Panc1 (cell line): Measurements from ENCODE around the gene ELL2. TPM values are rescaled to one million over a fixed set of nuclear protein-coding genes. Genes with fewer than 3 reads are reported as not detected.
"Not testable (repeated sequence)": the region's sequence is repeated elsewhere in the genome, so short reads cannot be mapped to it uniquely, and the experiment has no call there.

ENCODE experiments used
- ATAC-seq: fragments of 200-7000 bp; cut with Tn5 transposase; 2 replicates; pipeline ENCODE4 v1.9.1; 2020; ENCODE audit warnings: mild to moderate bottlenecking, moderate library complexity
- BruUV-seq: library from RNA; stranded (reverse); fragments of 400-500 nt; replicated peaks from 2 replicates; lab custom pipeline; 2021; lab: Mats Ljungman, UMichigan
- CTCF ChIA-PET: fragments of 300-600 bp; sonication (Branson Sonifier 250); formaldehyde crosslinking; loops from one replicate; lab custom pipeline; 2022; ENCODE audit warnings: antibody characterized with exemption; lab: Charles Lee
- POLR2A ChIA-PET: fragments of 300-600 bp; sonication (Branson Sonifier 250); formaldehyde crosslinking; loops from one replicate; lab custom pipeline; 2022; ENCODE audit warnings: antibody characterized with exemption; lab: Charles Lee
- DNase-seq: peaks from one replicate; pipeline ENCODE4 v3.0.0-alpha.2; 2010; ENCODE audit warnings: low read depth, low spot score
- H3K27ac ChIP-seq: 2 replicates; pipeline ENCODE4 v1.5.1; 2011; ENCODE audit warnings: mild to moderate bottlenecking, low read length, inconsistent platforms
- H3K27me3 ChIP-seq: fragments of 200-500 bp; sonication (Bioruptor generic); 2 replicates; pipeline ENCODE4 v1.6.0; 2014; ENCODE audit warnings: low read length, inconsistent platforms; ENCODE audit not compliant: control insufficient read depth, insufficient read depth
- H3K36me3 ChIP-seq: fragments of 200-500 bp; sonication (Bioruptor generic); 2 replicates; pipeline ENCODE4 v1.5.1; 2014; ENCODE audit warnings: inconsistent platforms, mild to moderate bottlenecking, low read length, moderate library complexity; ENCODE audit not compliant: control insufficient read depth, insufficient read depth
- H3K4me1 ChIP-seq: 2 replicates; pipeline ENCODE4 v1.5.1; 2011; ENCODE audit warnings: inconsistent platforms, mild to moderate bottlenecking, low read length, moderate library complexity; ENCODE audit not compliant: control insufficient read depth, insufficient read depth
- H3K4me3 ChIP-seq, 2 experiments: 2 replicates each; pipeline ENCODE4 v1.5.1; 2011 to 2012; ENCODE audit warnings: low read depth in 2 of 2, low read length in 2 of 2, mild to moderate bottlenecking in 2 of 2, inconsistent platforms in 1 of 2, moderate library complexity in 1 of 2
- H3K9me3 ChIP-seq: fragments of 200-500 bp; sonication (Bioruptor generic); 2 replicates; pipeline ENCODE4 v1.5.1; 2014; ENCODE audit warnings: low read depth, mild to moderate bottlenecking, inconsistent platforms, low read length, moderate library complexity; ENCODE audit not compliant: control insufficient read depth, insufficient read depth
- POLR2AphosphoS5 ChIP-seq: IDR thresholded peaks from 2 replicates; pipeline ENCODE4 v1.6.1; 2012; ENCODE audit warnings: mild to moderate bottlenecking, low read depth, low read length, moderate library complexity
- SIN3A ChIP-seq: IDR thresholded peaks from 2 replicates; pipeline ENCODE4 v1.6.1; 2012; ENCODE audit warnings: low read depth, mild to moderate bottlenecking, low read length, moderate library complexity, borderline replicate concordance; ENCODE audit not compliant: insufficient read depth
- TCF7L2 ChIP-seq: IDR thresholded peaks from 2 replicates; pipeline ENCODE4 v1.6.1; 2011; ENCODE audit warnings: mild to moderate bottlenecking, low read depth, low read length, inconsistent platforms
- in situ Hi-C: cut with HindIII; loops from 2 replicates; pipeline ENCODE4 v1.10.0; 2016; ENCODE audit warnings: low sequenced_read_pairs, low pct_unique_long_range_greater_than_20kb
- intact Hi-C: fragments of 100-400 bp; cut with micrococcal nuclease; formaldehyde crosslinking; loops from one replicate; pipeline ENCODE4 v1.10.0; 2022; ENCODE audit not compliant: unreplicated experiment
- total RNA-seq: library from RNA; stranded (reverse); gene quantifications from one replicate; pipeline ENCODE4 v1.2.1, GENCODE V29; 2021; ENCODE audit not compliant: unreplicated experiment
- TF ChIP-seq, protein P1 (sequence below), 2 experiments: IDR thresholded peaks; 2 replicates each; pipeline ENCODE4 v1.6.1; 2011 to 2012; ENCODE audit warnings: low read depth in 2 of 2, control low read depth in 1 of 2, low read length in 1 of 2, mild to moderate bottlenecking in 1 of 2, moderate library complexity in 1 of 2; ENCODE audit not compliant: insufficient read depth in 1 of 2
- TF ChIP-seq, protein P2 (sequence below): fragments of 450-650 bp; IDR thresholded peaks from 2 replicates; pipeline ENCODE4 v1.5.1; 2017; ENCODE audit warnings: mild to moderate bottlenecking

Gene ELL2
- total RNA-seq, 1 experiment from 2014 or later: 68.5 TPM

DNA sequence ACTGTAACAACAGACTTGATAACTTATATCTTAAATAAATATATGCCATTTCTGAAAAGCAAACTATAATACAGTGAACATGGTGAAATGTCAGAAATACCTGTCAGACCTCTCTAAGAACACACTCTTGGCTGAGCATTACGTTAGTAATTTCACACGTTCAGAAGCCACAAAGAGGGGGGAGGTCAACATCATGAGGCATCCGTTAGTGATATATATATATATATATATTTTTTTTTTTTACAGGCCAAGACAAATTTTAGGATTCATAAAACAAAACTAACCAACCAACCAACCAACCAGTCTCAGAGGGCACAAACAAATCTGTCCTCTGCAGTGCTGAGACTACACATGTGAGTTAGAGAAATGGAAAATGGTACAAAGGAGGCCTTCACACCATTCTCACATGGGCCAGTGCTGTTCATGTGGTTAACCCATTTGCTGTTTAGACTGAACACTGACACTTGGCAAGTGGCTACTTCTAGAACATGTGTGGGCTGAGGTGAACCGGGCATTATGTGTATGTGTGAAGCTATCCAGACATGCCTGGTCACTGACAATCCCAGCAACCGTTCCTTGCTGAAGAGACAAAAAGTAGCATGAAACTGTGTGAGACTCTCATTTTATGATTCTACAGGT lies 54.5 kb downstream of the ELL2 start:
- Histone ChIP-seq H3K9me3 (no peaks in the 10 kb centered on the region), H3K36me3 (peaks cover 2% of the 10 kb centered on the region; the same call in 1 of the 2 replicates), H3K27me3 (no peaks in the 10 kb centered on the region), H3K27ac (no peak overlapping the region), H3K4me1 (peaks cover 8% of the 10 kb centered on the region), H3K4me3 (no peak overlapping the region)
- ATAC-seq (no peak), DNase-seq (no peak)
- POLR2A ChIA-PET: no interaction called here
- no peak for TF ChIP-seq POLR2AphosphoS5
- TF ChIP-seq SIN3A: no peak
- TF ChIP-seq, protein P1, sequence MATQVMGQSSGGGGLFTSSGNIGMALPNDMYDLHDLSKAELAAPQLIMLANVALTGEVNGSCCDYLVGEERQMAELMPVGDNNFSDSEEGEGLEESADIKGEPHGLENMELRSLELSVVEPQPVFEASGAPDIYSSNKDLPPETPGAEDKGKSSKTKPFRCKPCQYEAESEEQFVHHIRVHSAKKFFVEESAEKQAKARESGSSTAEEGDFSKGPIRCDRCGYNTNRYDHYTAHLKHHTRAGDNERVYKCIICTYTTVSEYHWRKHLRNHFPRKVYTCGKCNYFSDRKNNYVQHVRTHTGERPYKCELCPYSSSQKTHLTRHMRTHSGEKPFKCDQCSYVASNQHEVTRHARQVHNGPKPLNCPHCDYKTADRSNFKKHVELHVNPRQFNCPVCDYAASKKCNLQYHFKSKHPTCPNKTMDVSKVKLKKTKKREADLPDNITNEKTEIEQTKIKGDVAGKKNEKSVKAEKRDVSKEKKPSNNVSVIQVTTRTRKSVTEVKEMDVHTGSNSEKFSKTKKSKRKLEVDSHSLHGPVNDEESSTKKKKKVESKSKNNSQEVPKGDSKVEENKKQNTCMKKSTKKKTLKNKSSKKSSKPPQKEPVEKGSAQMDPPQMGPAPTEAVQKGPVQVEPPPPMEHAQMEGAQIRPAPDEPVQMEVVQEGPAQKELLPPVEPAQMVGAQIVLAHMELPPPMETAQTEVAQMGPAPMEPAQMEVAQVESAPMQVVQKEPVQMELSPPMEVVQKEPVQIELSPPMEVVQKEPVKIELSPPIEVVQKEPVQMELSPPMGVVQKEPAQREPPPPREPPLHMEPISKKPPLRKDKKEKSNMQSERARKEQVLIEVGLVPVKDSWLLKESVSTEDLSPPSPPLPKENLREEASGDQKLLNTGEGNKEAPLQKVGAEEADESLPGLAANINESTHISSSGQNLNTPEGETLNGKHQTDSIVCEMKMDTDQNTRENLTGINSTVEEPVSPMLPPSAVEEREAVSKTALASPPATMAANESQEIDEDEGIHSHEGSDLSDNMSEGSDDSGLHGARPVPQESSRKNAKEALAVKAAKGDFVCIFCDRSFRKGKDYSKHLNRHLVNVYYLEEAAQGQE (IDR thresholded peaks at IDR 0.05; ENCODE audit: insufficient read depth in 1 of 2, low read depth in 2 of 2, low read length in 1 of 2): no peak
- TF ChIP-seq, protein P2, sequence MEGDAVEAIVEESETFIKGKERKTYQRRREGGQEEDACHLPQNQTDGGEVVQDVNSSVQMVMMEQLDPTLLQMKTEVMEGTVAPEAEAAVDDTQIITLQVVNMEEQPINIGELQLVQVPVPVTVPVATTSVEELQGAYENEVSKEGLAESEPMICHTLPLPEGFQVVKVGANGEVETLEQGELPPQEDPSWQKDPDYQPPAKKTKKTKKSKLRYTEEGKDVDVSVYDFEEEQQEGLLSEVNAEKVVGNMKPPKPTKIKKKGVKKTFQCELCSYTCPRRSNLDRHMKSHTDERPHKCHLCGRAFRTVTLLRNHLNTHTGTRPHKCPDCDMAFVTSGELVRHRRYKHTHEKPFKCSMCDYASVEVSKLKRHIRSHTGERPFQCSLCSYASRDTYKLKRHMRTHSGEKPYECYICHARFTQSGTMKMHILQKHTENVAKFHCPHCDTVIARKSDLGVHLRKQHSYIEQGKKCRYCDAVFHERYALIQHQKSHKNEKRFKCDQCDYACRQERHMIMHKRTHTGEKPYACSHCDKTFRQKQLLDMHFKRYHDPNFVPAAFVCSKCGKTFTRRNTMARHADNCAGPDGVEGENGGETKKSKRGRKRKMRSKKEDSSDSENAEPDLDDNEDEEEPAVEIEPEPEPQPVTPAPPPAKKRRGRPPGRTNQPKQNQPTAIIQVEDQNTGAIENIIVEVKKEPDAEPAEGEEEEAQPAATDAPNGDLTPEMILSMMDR: no peak
- TF ChIP-seq TCF7L2: no peak
- CTCF ChIA-PET: no interaction called here
- intact Hi-C loops (no loop called here), in situ Hi-C loops (no loop called here)
- no TSS peak for BruUV-seq

DNA sequence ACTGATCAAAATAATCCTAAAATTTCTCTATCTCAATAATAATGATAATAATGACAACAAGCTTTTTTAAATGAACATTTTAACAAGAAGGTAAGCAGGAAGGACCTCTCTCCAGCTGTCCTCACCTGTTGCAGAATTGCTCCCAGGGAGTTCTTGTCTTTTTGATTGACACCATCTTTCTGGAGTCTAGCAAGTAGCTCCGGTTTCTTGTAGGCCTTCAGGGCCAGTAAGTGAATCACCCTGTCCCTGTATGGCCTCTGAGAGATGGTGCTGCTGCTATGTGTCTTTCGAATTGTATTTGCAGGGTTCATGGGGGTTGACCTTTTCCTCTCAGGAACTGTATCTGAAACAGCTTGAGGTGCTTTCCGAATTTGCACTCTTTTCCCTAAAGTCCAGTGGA lies 55.3 kb downstream of the ELL2 start:
- H3K9me3 ChIP-seq, DNase-seq, H3K27ac ChIP-seq, BruUV-seq, ATAC-seq, POLR2A ChIA-PET, H3K4me1 ChIP-seq, H3K27me3 ChIP-seq, H3K4me3 ChIP-seq, CTCF ChIA-PET, in situ Hi-C loops, H3K36me3 ChIP-seq, intact Hi-C loops: not testable (repeated sequence)

DNA sequence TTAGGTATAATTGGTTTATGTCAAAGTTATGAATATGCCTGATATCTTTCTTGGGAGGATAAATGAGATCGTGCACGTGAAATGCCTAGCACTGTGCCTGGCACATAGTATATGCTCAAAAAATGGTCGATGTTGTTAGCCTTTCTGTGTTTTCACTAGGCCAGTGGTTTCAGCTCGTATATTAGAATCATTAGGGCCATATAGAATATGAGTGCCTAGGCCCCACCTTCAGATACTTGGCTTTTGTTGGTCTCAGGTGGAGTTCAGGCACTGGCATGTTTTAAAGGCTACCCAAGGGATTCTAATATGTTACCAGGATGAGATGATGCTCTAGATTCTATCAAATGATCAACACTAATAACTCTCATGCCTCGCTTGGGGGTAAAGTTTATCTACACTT lies 56.8 kb downstream of the ELL2 start:
- H3K36me3 ChIP-seq: peaks cover 2% of the 10 kb centered on the region; the same call in 1 of the 2 replicates
- H3K27ac ChIP-seq: no peak overlapping the region
- ChIA-PET CTCF (no interaction called here), POLR2A (no interaction called here)
- no TSS peak for BruUV-seq
- H3K4me3 ChIP-seq: no peak overlapping the region
- H3K4me1 ChIP-seq: peaks cover 8% of the 10 kb centered on the region
- intact Hi-C loops: no loop called here
- no peak for ATAC-seq
- TF ChIP-seq, protein P1 (IDR thresholded peaks at IDR 0.05; ENCODE audit: insufficient read depth in 1 of 2, low read depth in 2 of 2, low read length in 1 of 2): no peak
- TF ChIP-seq, protein P2: no peak
- no peak for TF ChIP-seq POLR2AphosphoS5
- no peak for TF ChIP-seq TCF7L2
- in situ Hi-C loops: no loop called here
- DNase-seq: no peak
- no peaks in the 10 kb centered on the region for H3K27me3 ChIP-seq
- no peaks in the 10 kb centered on the region for H3K9me3 ChIP-seq
